GM06990 (cell line): ENCODE data around the gene ARHGEF17.

Experiments
- DNase-seq: peaks from one replicate; pipeline ENCODE4 v3.0.0-alpha.2; 2011; ENCODE audit not compliant: insufficient read length; ENCODE audit errors: extremely low read depth
- H3K27me3 ChIP-seq: replicated peaks from 2 replicates; pipeline ENCODE4 v1.6.0; 2011; ENCODE audit warnings: low read length; ENCODE audit not compliant: control insufficient read depth, insufficient read depth
- H3K36me3 ChIP-seq: 2 replicates; pipeline ENCODE4 v1.5.1; 2011; ENCODE audit warnings: low read length; ENCODE audit not compliant: control insufficient read depth, insufficient read depth
- H3K4me3 ChIP-seq: replicated peaks from 2 replicates; pipeline ENCODE4 v1.5.1; 2011; ENCODE audit warnings: low read depth, mild to moderate bottlenecking, control low read depth, low read length
- TF ChIP-seq, protein P1 (sequence below): IDR thresholded peaks from 2 replicates; pipeline ENCODE4 v1.5.1; 2011; ENCODE audit warnings: low read length, control low read depth, mild to moderate bottlenecking, inconsistent platforms; ENCODE audit not compliant: insufficient read depth, poor library complexity, severe bottlenecking

ARHGEF17 gene

DNA sequence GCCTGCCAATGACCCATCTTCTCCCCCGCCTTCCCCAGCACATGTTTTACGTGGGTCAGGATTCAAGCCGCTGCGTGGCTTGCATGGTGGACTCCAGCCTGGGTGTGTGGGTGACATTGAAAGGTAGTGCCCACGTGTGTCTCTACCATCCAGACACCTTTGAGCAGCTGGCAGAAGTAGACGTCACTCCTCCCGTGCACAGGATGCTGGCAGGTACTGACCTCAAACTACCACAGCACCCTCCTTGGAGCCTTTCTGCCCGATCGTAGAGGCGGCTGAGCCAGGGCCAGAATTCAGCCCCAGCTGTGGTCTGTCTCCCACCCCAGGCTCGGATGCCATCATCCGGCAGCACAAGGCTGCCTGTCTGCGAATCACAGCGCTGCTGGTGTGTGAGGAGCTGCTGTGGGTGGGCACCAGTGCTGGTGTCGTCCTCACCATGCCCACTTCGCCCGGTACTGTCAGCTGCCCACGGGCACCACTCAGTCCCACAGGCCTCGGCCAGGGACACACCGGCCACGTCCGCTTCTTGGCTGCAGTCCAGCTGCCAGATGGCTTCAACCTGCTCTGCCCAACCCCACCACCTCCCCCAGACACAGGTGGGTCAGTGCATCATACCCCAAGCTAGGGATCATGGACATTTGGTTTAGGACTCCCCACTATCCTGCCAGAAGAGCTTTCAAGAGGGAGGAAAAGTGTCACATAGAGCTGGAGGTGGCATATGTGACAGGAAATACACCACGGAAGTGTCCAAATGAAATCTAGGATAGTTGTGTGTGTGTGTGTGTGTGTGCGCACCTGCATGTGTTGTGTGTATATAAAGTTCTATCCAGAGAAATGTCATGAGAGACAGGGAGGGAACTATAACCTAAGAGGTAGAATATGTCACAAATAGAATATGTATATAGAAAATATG lies 57.5 kb downstream of the ARHGEF17 start:
- H3K36me3 ChIP-seq: no peaks in the 10 kb centered on the region; the same call in 1 of the 2 replicates
- no peak overlapping the region for H3K4me3 ChIP-seq
- TF ChIP-seq, protein P1, sequence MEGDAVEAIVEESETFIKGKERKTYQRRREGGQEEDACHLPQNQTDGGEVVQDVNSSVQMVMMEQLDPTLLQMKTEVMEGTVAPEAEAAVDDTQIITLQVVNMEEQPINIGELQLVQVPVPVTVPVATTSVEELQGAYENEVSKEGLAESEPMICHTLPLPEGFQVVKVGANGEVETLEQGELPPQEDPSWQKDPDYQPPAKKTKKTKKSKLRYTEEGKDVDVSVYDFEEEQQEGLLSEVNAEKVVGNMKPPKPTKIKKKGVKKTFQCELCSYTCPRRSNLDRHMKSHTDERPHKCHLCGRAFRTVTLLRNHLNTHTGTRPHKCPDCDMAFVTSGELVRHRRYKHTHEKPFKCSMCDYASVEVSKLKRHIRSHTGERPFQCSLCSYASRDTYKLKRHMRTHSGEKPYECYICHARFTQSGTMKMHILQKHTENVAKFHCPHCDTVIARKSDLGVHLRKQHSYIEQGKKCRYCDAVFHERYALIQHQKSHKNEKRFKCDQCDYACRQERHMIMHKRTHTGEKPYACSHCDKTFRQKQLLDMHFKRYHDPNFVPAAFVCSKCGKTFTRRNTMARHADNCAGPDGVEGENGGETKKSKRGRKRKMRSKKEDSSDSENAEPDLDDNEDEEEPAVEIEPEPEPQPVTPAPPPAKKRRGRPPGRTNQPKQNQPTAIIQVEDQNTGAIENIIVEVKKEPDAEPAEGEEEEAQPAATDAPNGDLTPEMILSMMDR: no peak
- no peaks in the 10 kb centered on the region for H3K27me3 ChIP-seq
- DNase-seq: no peak

DNA sequence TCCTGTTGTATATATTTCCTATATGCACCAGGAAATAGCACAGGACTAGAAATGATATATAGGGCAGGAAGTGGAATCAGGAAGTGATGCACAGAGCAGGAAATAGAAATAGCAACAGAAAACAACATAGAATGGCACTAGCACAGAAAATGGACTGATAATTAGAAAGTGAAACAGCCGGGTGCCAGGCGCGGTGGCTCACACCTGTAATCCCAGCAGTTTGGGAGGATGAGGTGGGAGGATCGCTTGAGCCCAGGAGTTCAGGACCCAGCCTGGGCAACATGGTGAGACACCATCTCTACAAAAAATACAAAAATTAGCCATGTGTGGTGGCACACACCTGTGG lies 58.2 kb downstream of the ARHGEF17 start:
- Histone ChIP-seq H3K27me3 (no peaks in the 10 kb centered on the region), H3K36me3 (no peaks in the 10 kb centered on the region; the same call in 1 of the 2 replicates), H3K4me3 (no peak overlapping the region)
- no peak for DNase-seq
- TF ChIP-seq, protein P1: no peak

DNA sequence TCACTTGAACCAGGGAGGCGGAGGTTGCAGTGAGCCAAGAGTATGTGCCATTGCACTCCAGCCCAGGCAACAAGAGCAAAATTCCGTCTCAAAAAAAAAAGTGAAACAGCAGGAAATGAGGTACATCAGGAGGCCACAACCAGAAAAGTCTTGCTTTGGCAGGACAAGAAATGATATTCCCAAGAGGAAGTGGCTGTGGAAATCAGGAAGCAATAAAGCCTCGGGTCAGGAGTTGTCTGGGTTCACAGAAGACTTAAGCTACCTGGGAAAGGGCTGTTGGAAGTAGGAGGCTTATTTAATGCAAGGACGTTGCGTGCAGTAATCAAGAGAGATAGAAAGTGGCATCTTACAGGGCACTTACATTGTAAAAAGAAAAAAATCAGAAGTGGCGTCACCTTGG lies 58.9 kb downstream of the ARHGEF17 start:
- DNase-seq: no peak
- Histone ChIP-seq H3K27me3 (no peaks in the 10 kb centered on the region), H3K36me3 (no peaks in the 10 kb centered on the region; the same call in 1 of the 2 replicates), H3K4me3 (no peak overlapping the region)
- TF ChIP-seq, protein P1: no peak

DNA sequence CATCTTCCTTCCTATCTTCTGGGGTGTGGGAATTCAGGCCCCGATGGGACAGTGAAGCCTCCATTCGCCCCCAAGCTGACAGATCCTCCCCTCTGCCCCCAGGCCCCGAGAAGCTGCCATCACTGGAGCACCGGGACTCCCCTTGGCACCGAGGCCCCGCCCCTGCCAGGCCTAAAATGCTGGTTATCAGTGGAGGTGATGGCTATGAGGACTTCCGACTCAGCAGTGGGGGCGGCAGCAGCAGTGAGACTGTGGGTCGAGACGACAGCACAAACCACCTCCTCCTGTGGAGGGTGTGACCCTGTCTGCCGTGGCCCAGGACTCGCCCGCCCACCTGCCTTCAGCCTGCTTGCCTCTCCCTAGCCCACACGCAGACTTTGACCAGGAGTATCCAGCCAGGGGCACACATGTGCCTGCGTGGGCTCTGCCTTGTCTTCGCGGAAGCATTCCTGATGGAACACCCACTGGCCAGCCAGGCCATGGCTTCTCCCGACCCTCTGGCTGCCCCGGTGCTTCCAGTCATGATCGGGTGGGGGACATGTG lies 59.5 kb downstream of the ARHGEF17 start:
- no peaks in the 10 kb centered on the region for H3K27me3 ChIP-seq
- no peaks in the 10 kb centered on the region; the same call in 1 of the 2 replicates for H3K36me3 ChIP-seq
- no peak overlapping the region for H3K4me3 ChIP-seq
- no peak for DNase-seq
- TF ChIP-seq, protein P1: no peak

GRCh38 chr11:73372375-73372993 lies 64.4 kb downstream of the ARHGEF17 start:
- Histone ChIP-seq H3K27me3 (no peaks in the 10 kb centered on the region), H3K4me3 (no peak overlapping the region), H3K36me3 (no peaks in the 10 kb centered on the region; the same call in 1 of the 2 replicates)
- no peak for DNase-seq
- TF ChIP-seq, protein P1: peak; percentile 31
